Astrocyte of the hippocampus (primary cell): ENCODE data around the gene ADSS1.

Experiments used
- DNase-seq: peaks from one replicate; pipeline ENCODE4 v3.0.0; 2011; ENCODE audit warnings: low read depth, low spot score

The ADSS1 gene

GRCh38 chr14:104768437-104769323 is 44.7 kb downstream of the ADSS1 start:
- DNase-seq = peak; percentile 91

DNA sequence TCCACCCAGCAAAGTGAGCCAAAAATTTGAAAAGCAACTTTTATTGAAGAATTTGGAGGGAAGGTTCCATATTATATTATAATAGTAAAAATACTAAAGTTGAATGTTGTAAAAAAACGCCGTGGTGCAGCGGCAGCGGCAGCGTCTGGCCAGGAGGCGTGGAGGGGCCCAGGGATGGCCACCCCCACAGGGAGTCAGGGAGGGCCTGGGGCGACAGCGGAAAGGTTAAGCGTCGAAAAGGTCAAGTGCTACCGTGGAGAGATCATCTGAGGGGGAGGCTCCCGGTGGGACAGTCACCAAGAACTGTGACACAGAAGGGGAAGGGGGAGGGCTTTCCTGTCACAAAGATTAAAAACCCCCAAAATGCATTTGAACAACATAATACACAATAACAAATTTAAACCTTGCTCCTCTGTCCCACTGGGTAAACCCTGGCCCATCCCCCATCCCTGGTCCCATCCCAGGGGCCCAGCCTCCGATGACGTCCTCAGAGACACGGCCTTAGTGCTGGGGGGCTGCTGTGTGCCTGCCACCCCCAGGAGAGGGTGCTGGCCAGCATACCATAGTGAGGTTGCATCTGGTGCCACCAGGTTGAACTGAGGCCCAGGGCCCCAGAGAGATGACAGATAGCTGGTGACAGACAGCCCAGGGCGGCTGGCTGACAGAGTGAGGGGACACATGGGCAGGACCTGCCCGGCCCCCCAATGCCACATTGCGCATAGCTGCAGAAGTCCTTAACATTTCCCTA is 45.5 kb downstream of the ADSS1 start:
- DNase-seq = no peak

GRCh38 chr14:104770072-104770579 is 46.1 kb downstream of the ADSS1 start:
- no peak for DNase-seq

GRCh38 chr14:104770851-104771272 is 46.8 kb downstream of the ADSS1 start:
- DNase-seq = no peak

DNA sequence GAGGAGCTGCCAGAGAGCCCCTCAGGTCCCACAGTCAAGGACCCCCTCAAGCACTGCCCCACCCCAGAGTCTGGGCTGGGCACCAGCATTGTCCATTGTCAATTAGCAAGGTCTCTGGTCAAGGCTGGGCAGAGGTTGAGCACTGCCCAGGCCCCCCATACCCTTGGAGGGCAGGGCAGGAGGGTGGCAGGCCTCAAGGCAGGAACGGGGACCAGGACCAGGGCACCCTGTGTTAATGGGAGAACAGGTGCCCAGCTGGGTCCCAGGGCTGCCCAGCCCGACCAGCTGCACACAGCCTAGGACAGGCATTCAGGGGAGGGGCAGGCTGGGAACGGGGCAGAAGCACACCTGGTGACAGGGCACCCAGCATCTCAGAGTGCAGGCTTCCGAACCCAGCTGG is 47.3 kb downstream of the ADSS1 start:
- DNase-seq = no peak

DNA sequence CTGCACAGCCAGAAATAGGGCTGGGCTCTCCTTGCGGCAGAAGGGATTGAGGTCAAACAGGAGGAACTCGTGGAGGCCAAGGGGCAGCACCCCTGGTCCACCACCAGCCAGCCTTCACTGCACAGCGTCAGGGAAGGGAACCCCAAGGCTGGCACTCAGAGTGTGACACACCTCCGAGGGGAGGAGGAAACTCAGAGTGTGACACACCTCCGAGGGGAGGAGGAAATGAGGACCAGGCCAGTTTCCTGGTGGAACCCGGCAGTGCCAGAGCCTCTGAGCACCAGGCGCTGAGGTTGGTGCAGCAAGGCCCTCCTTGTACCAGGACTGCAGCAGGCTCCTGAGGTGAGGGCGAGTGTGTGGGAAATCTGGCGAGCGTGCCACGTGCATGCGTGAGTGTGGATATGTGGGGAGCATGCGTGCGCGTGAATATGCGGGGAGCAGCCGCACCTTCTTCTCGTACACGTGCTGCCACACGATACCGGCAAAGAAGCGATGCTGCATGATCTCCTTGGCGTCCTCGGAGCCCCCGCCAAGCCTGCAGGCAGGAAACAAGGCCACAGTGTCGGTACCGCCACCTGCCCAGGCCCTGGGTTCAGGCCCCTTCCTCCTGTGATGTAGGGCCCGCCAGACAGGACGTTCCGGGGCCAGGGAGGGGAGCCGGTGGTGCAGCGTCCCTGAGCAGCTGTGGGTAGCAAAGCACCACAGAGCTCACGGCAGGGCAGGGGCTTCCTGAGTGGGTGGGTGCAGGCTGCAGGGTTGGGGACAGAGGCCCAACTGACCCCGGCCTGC is 48.1 kb downstream of the ADSS1 start:
- no peak for DNase-seq

GRCh38 chr14:104772707-104773504 is 48.9 kb downstream of the ADSS1 start:
- DNase-seq = no peak

GRCh38 chr14:104773505-104774452 is 49.8 kb downstream of the ADSS1 start:
- no peak for DNase-seq

DNA sequence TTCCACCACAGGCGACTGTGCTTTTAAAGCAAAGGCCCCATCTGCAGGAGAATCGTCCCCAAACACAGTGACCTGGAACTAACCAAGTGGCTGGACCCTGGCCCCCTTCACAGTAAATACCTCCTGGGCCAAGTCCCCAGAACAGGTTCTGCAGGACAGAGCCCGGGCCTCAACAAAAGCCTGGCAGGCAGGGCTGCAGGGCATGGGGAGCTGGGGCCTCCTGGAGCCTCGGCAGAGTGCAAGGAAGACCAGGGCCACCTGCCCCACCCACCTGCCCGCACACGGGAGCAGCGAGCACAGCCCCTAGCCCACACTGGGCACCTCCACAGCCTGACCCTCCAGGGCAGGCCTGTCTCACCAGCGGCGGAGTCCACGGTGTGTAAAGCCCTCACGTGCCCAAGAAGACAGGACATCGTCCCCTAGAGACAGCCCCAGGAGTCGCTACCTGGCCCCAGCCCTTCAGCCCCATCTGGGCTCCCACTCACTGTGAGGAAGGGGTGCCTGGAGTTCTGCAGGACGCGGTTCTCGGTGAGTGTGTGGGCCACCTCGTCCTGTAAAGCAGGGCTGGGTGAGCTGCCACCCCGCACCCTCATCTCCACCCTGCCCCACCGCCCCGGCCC is 50.5 kb downstream of the ADSS1 start:
- no peak for DNase-seq

- DNase-seq = no peak
Observed at GRCh38 chr14:104775073-104775489, 51.1 kb downstream of the ADSS1 start.

- DNase-seq = no peak
Observed at GRCh38 chr14:104776481-104776880, 52.5 kb downstream of the ADSS1 start.

DNA sequence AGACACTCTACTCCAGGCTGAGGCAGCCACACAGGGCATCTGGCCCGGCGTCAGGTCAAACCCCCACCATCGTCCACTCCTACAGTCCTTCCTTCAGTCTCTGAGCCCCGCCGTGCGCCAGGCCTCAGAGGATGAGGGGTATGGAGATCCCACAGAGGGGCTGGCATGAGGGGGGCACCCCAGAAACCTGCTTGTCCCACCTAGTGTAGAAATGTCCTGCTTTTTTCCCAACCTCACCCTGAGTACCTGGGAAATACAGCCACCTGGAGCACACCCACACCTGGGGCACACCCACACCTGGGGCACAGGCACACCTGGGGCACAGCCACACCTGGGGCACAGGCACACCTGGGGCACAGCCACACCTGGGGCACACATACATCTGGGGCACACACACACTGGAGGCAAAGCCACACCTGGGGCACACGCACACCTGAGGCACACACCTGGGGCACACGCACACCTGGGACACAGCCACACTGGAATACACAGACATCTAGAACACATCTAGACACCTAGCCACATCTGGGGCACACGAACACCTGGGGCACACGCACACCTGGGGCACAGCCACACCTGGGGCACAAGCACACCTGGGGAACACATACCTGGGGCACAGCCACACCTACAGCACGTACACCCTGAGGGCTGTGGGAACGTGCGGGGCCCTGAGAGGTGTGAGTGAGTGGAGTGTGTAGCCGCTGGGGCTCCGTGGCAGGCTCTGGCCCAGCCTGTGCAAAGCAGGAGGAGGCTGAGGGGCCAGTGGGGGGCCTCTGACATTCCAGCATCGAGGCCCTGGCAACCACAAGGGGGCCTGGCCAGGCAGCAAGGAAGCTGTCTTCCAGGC is 53.2 kb downstream of the ADSS1 start:
- peak; percentile 30 for DNase-seq

- no peak for DNase-seq
Observed at GRCh38 chr14:104777808-104778249, 53.8 kb downstream of the ADSS1 start.

GRCh38 chr14:104778694-104779331 is 54.8 kb downstream of the ADSS1 start:
- DNase-seq = no peak

GRCh38 chr14:104779776-104780512 is 55.9 kb downstream of the ADSS1 start:
- no peak for DNase-seq

DNA sequence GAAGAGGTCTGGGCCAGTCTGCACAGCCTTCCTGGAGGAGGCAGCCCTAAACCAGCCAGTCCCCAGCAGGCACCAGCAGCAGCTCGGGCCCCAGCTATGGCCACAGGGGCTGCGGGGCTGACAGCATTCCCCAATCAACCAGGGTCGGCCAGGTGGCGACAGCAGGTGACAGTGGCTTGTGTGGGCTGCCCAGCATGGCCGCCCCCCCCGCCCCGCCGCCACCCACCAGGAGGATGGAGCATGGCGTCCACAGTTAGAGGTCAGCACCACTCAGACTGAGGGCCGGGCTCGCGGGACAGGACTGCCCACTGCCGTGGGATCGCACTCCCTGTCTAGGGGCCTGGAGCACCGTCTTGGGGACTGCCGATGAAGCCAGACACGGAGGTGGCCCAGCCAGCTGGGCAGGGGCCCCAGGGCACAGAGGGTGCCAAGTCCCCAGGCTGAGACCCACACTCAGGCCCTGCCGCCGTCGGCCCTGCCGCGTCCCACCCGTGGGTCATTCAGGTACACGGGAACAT is 56.5 kb downstream of the ADSS1 start:
- DNase-seq = no peak
